Motor neuron (in vitro differentiated cells): ENCODE data around the gene VGLL4. TPM values are rescaled to one million over a fixed set of nuclear protein-coding genes. Genes with fewer than 3 reads are reported as not detected.
"Not testable (repeated sequence)": the region's sequence is repeated elsewhere in the genome, so short reads cannot be mapped to it uniquely, and the experiment has no call there.

Experiments
- ATAC-seq, 8 experiments: fragments of 200-7000 bp; cut with Tn5 transposase; replicated peaks in 6 of 8; 2 replicates each; pipeline ENCODE4 v1.8.0; 2021; ENCODE audit warnings: mild to moderate bottlenecking in 8 of 8, moderate library complexity in 8 of 8
- H3K27ac ChIP-seq, 2 donors: fragments of 250-450 bp; sonication (Bioruptor Pico); 2 replicates each; pipeline ENCODE4 v1.9.0; 2021; ENCODE audit warnings: antibody characterized with exemption in 2 of 2, mild to moderate bottlenecking in 2 of 2, moderate library complexity in 1 of 2
- H3K4me1 ChIP-seq, 2 donors: fragments of 250-450 bp; sonication (Bioruptor Pico); replicated peaks in 1 of 2; 2 replicates each; pipeline ENCODE4 v1.6.1; 2021; ENCODE audit warnings: antibody characterized with exemption in 2 of 2, mild to moderate bottlenecking in 2 of 2, moderate library complexity in 1 of 2
- H3K4me3 ChIP-seq, 5 donors: fragments of 250-450 bp; sonication (Bioruptor Pico); 2 replicates each; pipeline ENCODE4 v1.9.0; 2021; ENCODE audit warnings: antibody characterized with exemption in 5 of 5, mild to moderate bottlenecking in 5 of 5, moderate library complexity in 4 of 5
- WGBS, 10 experiments: fragments of 450-650 bp; shearing (Covaris generic); methylation state at CpG; one replicate each; pipeline ENCODE4 v1.0.0; 2022; 5-methylcytosine and 5-hydroxymethylcytosine counted together
- in situ Hi-C, 9 experiments: fragments of 400-800 bp; cut with MboI; loops; one replicate each; pipeline ENCODE4 v1.15.0; 2021; ENCODE audit warnings: low sequenced_read_pairs in 9 of 9, low pct_unique_long_range_greater_than_20kb in 2 of 9; ENCODE audit not compliant: unreplicated experiment in 9 of 9
- total RNA-seq, 8 experiments: library from RNA; unstranded; fragments of 300-600 nt; gene quantifications; 2 replicates each; pipeline versions ENCODE4 v1.2.3 to v1.2.4, GENCODE V29; 2022

The VGLL4 gene
- total RNA-seq, 8 experiments from 2014 or later: 23.6 to 98.2 (median 42.4) TPM

- in situ Hi-C loops: no loop called here
- Histone ChIP-seq H3K4me3 (no peak overlapping the region), H3K27ac (no peak overlapping the region), H3K4me1 (peaks cover 40 to 41% of the 10 kb centered on the region in 2 donors)
- ATAC-seq: peak in 4 of 8 experiments; percentile 24 to 85 (median 68)
- WGBS, 10 experiments: 25 to 75% (median 44%) methylated on average over 1 to 8 of the region's 10 CpGs; no CpG with 5 or more reads in 1 of the 10 experiments
Observed at GRCh38 chr3:11583638-11584046, 60.1 kb downstream of the VGLL4 start.

GRCh38 chr3:11583235-11583634 lies 60.5 kb downstream of the VGLL4 start:
- H3K27ac ChIP-seq: no peak overlapping the region
- H3K4me1 ChIP-seq: peaks cover 37 to 40% of the 10 kb centered on the region in 2 donors
- peak in 1 of 8 experiments; percentile 7 for ATAC-seq
- H3K4me3 ChIP-seq: no peak overlapping the region
- in situ Hi-C loops: no loop called here

DNA sequence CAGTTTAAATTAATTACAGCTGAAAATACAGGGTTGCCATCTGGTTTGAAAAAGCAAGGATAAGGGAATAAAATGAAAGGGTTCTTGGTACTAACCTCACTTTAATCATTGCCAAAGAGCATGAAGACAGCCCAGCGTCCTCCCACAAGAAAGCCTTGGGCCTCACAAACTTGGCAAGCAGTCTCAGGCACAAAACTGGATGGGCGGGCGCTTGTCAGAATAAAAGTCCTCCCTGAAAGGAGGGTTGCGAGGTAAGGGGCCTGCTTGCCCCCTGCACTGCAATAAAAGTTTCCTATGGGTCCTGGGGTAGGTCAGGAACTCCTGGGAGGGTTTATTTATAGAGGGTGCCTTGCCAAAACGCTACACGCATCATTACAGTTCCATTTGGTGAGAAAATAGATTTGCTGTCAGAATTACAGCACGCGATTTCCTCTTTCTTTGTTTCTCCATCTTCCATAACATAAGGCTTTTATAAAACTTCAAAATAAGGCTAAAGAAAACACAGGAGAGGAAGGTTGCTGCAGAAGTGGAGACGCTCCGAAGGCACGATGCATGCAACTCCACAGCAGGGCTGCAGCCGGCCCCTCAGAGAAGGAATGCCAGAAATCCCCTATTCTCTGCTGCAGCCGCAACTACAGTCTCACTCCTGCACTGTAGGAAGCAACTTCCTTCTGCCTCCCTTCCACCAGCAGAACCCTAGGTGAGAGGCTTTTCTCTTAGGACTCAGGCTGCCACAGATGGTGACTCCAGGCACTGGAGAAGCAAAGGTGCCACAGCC lies 61.3 kb downstream of the VGLL4 start:
- H3K27ac ChIP-seq: peak overlapping the region; percentile 27 to 50
- ATAC-seq: peak; percentile 76 to 91 (median 84)
- 10 to 17% (median 14%) methylated on average over 2 to 8 of the region's 13 CpGs; no CpG with 5 or more reads in 2 of the 10 experiments for WGBS, 10 experiments
- in situ Hi-C loops: no loop called here
- H3K4me1 ChIP-seq: peaks cover 37 to 40% of the 10 kb centered on the region in 2 donors
- H3K4me3 ChIP-seq: peak overlapping the region; percentile 6 to 36 (median 28)

DNA sequence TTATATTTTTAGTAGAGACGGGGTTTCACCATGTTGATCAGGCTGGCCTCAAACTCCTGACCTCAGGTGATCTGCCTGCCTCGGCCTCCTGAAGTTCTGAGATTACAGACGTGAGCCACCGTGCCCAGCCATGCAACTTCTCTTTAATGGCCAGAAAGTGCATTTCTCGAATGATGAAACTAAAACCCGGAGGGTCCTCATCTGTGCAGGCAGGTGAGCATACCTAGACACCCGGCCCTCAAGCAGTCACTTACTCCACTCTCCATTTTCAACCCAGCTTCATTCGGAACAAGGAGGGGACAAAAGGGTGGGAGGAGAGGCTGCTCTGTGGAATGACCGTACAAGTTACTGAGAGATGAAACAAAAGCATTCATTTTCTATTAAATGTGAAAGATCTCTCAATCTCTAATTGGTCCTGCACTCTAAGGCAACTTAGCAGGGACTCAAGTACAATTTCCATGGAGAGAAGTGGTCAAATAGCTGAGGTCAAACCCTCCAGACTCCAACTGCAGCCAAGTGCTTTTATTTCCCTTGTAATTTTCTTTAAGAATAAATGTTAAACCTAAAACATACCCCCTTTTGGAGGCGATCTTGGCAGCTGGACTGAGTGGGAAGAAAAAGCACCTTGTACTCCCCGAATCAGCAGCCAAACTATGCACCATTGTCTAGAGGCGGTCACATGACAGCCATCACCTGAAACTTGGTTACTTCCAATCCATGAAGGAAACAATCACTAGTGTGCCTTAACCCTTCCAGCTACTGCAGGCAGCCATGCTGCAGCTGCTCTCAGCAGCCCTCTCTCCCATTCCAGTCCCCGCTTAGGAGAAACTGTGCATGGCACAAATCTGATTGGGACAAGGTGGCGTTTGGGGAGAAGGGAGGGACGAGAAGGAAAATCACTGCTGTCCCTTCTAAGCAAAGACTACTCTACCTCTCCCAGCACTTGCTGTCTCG lies 62.2 kb downstream of the VGLL4 start:
- ATAC-seq: peak; percentile 25 to 73 (median 60)
- Histone ChIP-seq H3K27ac (peak overlapping the region; percentile 27 to 50), H3K4me3 (peak overlapping the region; percentile 6 to 36 (median 28)), H3K4me1 (peaks cover 38 to 40% of the 10 kb centered on the region in 2 donors)
- in situ Hi-C loops: no loop called here
- WGBS, 10 experiments: 10 to 80% (median 30%) methylated on average over 1 to 12 of the region's 16 CpGs; no CpG with 5 or more reads in 1 of the 10 experiments

DNA sequence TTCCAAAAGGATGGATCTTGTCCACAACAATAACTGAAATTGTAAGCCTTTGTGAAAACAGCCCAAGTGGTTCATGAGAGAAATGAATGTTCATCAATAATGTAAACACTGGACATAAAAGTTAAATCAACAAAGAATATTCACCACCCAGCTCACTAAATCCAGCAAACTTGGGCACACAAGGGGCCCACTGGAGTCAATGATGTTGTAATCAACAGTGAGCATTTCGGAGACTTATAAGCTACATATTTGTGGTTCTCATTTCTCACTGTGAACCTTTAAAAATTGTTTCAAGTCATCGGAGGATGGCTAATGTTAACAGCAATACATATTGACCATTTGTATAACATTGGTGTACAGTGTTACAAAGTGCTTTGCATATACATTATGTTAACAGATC lies 63.1 kb downstream of the VGLL4 start:
- peaks cover 39 to 40% of the 10 kb centered on the region in 2 donors for H3K4me1 ChIP-seq
- no peak for ATAC-seq
- H3K27ac ChIP-seq: no peak overlapping the region
- in situ Hi-C loops: no loop called here
- H3K4me3 ChIP-seq: no peak overlapping the region
- 60 to 100% (median 85%) methylated on average over 1 to 2 of the region's 2 CpGs; no CpG with 5 or more reads in 2 of the 10 experiments for WGBS, 10 experiments

GRCh38 chr3:11578169-11578568 lies 65.5 kb downstream of the VGLL4 start:
- peak in 2 of 8 experiments; percentile 4 to 48 for ATAC-seq
- peaks cover 27 to 29% of the 10 kb centered on the region in 2 donors for H3K4me1 ChIP-seq
- WGBS, 10 experiments: 75 to 100% (median 90%) methylated on average over 1 to 8 of the region's 8 CpGs; no CpG with 5 or more reads in 1 of the 10 experiments
- H3K27ac ChIP-seq: no peak overlapping the region
- H3K4me3 ChIP-seq: no peak overlapping the region
- in situ Hi-C loops: no loop called here

DNA sequence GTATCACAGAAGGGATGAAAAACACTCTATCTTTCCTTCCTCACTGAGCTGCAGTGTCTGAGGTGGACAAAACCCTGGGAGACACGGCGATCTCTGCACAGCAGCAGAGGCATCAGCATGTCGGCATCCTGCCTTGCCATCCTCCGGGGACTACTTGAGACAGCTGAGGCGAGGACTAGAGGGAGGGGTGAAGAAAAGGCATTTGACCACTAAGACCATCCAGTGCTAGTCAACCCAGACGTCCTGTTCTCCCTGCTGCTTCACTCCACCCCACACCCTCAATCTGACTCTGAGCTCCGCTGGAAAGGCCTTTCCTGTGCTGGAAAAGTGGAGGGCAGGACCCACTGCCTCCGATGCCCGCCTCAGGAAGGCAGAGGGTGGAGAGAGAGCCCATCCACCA lies 67.3 kb downstream of the VGLL4 start:
- in situ Hi-C loops: no loop called here
- ATAC-seq: peak in 4 of 8 experiments; percentile 22 to 35 (median 30)
- Histone ChIP-seq H3K4me3 (no peak overlapping the region), H3K4me1 (peaks cover 10 to 14% of the 10 kb centered on the region in 2 donors), H3K27ac (no peak overlapping the region)
- 20 to 77% (median 70%) methylated on average over 1 to 9 of the region's 9 CpGs; no CpG with 5 or more reads in 4 of the 10 experiments for WGBS, 10 experiments

- Histone ChIP-seq H3K4me3 (no peak overlapping the region), H3K27ac (no peak overlapping the region), H3K4me1 (peaks cover 3 to 7% of the 10 kb centered on the region in 2 donors)
- WGBS, 10 experiments: 80 to 100% (median 95%) methylated on average over 1 to 9 of the region's 10 CpGs; no CpG with 5 or more reads in 6 of the 10 experiments
- ATAC-seq: no peak
- in situ Hi-C loops: no loop called here
Observed at GRCh38 chr3:11575677-11576076, 68.0 kb downstream of the VGLL4 start.

DNA sequence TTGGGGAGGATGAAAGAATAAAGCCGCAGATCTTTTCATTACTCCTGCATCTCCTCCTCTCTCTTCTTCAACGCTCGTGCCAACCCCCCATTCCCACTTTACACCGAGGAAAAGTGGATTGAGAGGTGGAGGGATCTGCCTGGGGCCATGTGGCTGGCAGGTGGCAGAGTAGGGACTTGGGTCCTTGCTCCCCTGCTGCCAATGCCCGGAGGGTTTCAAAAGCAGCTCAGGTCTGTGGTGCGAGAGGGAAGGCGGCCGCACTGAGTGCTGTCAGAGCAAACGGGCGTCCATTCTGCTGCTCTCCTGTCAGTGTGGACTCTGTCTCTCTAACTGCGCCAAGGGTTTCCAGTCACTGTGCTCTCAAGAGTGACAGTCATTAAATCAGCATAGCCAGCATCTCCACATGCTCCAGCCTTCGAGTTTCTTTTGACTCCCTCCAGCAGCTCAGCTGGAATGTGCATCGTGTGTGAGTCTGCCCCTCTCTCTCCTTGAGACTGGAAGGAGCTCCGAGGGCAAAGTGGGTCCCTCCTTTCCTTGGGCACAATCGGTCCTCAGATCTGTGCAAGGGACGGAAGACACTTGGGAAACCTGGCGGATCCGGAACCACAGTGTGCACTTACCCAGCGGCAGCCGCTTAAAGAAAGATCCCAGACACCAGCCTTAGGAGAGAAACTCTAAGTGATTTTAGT lies 68.6 kb downstream of the VGLL4 start:
- in situ Hi-C loops: no loop called here
- Histone ChIP-seq H3K27ac (no peak overlapping the region), H3K4me1 (peaks cover 7 to 11% of the 10 kb centered on the region in 2 donors), H3K4me3 (no peak overlapping the region)
- peak in 1 of 8 experiments; percentile 13 for ATAC-seq
- WGBS, 10 experiments: 40 to 100% (median 75%) methylated on average over 1 to 6 of the region's 20 CpGs; no CpG with 5 or more reads in 5 of the 10 experiments

DNA sequence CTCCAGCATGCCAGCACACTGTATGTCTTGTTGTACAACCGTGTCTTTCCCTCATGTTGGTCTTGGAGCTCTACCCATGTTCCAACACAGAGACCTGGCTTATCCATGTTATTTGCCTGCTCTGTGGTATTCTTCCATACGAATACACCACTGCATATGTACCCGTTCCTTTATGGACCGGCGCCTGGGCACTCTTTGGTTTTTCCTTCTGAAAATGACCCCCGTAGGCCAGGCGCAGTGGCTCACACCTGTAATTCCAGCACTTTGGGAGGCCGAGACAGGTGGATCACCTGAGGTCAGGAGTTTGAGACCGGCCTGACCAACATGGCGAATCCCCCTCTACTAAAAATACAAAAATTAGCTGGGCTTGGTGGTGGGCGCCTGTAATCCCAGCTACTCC lies 71.1 kb downstream of the VGLL4 start:
- H3K27ac ChIP-seq, H3K4me3 ChIP-seq, in situ Hi-C loops, ATAC-seq: not testable (repeated sequence)
- H3K4me1 ChIP-seq: peaks cover 11 to 12% of the 10 kb centered on the region in 2 donors
- WGBS, 10 experiments: 83 to 100% (median 98%) methylated on average over 2 to 11 of the region's 11 CpGs; no CpG with 5 or more reads in 2 of the 10 experiments

GRCh38 chr3:11570789-11571495 lies 72.8 kb downstream of the VGLL4 start:
- ATAC-seq: peak in 1 of 8 experiments; percentile 20
- H3K4me1 ChIP-seq: peaks cover 8 to 11% of the 10 kb centered on the region in 2 donors
- 80 to 100% (median 89%) methylated on average over 1 to 10 of the region's 20 CpGs; no CpG with 5 or more reads in 2 of the 10 experiments for WGBS, 10 experiments
- in situ Hi-C loops: no loop called here
- H3K27ac ChIP-seq: peak overlapping the region; percentile 19 to 63
- no peak overlapping the region for H3K4me3 ChIP-seq

GRCh38 chr3:11570251-11570650 lies 73.5 kb downstream of the VGLL4 start:
- peak in 6 of 8 experiments; percentile 16 to 95 (median 72) for ATAC-seq
- Histone ChIP-seq H3K4me3 (no peak overlapping the region), H3K27ac (peak overlapping the region in 1 of 2 donors; percentile 49), H3K4me1 (peaks cover 8 to 11% of the 10 kb centered on the region in 2 donors)
- 45 to 89% (median 85%) methylated on average over 1 to 7 of the region's 13 CpGs; no CpG with 5 or more reads in 5 of the 10 experiments for WGBS, 10 experiments
- in situ Hi-C loops: no loop called here
